ENCODE results near the gene MFAP3L.
"Not testable (repeated sequence)": the region's sequence is repeated elsewhere in the genome, so short reads cannot be mapped to it uniquely, and the experiment has no call there.

The MFAP3L gene

DNA sequence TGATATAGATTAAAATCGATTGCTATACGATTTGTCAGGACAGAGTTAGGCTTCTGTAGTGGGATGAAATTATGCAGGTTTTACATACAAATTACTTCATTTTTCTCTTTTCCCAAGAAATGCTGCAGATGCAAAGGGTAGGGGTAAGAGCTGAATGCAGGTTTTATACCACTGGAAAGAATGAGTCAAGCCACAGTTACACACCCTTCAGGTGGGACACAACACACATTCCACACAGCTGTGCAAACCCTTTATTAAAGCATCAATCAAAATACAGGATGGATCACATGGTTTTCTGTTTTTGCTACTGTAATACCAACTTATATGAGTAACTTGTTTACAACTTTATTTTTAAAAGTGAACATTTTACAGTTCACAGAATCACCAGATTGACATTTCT lies 39.8 kb downstream of the MFAP3L start:
- DNase-seq = no peak

DNA sequence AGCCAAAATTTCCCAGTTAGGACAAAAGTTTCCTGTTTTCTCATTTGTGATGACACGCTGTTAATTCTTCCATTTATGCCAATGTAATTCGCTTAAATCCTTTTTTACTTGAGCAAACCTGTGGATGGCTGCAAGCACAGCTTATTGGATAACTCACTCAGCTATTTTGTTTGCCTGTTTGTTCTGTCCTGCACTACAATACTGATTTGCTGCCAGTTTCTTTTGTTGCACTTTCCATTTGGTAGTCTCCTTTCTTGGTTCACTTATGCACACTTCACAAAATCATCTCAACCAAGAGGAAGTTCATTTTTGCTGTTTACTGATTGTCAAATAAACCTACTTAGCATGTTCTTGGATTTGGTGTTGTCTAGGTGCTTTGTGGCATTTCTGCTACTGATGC lies 40.3 kb downstream of the MFAP3L start:
- no peak for DNase-seq

DNA sequence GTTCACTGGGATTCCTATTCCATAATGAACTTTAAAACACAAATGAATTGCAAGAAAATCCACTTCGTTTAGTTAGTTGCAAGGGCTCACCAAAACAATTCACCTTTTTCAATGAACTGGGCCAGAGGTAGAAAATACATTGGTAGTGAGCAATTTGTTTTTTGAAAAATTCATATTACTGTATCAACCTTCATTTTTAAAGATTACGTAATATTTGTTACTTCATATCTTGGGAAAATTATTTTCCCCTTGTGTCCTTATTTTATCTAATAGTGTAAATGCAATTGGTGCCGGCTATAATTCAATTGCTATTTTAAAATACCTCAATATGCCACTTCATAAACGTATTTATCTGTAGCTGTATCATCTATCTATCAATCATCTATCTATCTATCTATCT lies 41.5 kb downstream of the MFAP3L start:
- no peak for DNase-seq

DNA sequence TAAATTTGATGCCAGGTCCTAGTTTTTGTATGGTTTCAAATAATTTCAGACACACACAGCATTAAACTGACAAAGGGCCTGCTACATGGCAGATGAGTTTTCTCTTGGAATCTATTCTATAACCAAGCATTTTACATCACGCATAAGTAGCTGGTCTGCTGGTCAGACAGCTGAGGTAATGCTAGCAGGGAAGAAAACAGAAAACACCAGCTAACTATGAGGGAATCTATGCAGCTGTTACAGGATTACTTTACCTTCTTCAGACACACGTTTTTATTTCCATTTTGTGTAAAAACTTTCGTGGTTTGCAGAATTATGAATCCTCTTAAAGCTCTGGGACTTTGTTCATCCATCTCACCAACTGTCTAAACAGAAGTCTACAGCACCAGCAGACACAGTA lies 42.0 kb downstream of the MFAP3L start:
- no peak for DNase-seq

DNA sequence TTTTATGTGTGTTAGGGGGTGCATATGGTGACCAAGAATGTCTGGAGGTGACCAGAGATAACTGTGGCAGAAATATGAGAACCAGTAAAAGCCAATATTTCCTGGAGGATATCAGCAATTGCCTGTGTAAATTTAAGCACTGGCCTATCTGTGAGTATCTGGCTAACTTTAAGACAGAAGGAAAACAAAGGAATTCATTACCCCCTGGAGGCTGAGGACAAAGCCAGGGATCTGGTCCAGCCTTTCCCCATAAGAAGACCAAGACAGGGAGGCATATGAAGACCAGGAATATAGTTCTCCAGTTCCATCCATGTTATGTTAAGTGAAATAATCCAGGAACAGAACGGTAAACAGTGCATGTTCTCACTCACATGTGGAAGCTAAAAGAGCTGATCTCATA lies 49.2 kb downstream of the MFAP3L start:
- DNase-seq = no peak

DNA sequence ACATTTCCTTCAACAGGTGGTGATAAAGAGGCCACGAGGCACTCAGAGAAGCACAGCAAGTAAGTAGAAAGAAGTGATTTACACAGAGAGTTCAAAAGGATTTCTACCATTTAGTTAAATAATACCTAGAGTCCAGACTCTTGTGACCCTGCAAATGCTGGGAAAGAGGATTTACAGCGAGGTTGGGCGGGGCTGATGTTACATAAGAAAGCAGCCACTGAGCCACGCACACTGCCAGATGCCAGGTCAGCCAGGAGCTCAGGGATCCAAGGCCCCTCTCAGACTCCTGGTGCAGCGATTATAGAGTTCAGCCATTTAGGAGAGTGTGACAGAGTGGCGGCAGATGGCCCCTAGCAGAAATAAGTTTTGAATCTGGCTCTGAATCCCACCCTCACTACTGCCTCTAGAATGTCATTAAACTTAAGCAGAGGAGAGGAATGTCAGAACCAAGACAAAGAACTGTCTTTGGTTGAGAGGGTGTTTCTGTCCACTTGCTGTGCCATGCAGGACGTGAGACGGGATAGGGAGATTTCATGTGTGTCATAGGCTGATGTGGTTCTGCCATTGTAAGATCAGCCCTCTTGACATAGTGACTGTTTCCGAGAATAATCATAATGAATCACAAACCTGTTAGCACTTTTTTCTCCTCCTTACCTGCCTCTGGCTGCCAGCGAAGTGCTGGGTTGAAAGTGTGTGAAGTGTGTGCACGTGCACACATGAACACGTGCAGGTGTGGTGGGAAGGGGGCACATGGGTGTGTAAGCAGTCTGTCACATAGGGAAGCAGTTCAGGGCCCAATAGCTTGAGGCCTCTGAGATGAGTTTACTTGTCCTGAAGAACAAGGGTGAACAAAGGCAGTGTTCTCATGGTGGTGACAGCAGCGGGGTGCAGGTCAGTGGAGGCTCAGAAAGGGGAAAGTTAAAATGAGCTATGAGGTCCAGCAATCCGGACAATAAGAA lies 50.1 kb downstream of the MFAP3L start:
- DNase-seq = no peak

DNA sequence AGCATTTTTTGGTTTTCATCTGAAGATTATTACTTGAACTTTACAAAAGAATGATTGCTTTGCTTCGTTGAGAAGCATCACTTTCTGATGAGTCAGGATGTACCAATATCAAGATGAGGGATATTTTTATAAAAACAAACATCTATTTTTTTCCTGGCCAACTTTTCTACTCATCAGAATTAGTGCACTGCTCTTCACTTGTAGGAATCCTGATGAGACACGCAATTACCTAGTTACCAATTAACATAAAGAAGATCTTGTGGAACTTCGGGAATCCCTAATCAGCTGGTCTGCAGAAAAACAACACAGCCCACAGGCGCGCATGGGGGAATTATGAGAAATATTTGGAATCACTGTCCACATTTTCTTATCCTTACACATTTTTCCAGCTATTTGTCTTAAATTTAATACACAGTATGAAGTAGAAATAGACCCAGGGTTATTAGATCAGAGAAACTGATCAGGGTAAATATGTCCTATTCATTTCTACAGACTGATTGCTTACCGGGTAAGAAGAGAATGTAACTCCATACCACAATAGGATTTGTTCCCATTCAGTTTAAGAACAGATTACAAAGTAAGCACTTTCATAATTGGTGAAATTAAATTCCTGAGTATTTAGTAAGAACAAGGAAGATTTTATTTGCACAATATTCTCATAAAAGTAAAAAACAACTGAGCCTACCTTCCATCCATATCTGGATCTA lies 50.9 kb downstream of the MFAP3L start:
- DNase-seq = no peak

DNA sequence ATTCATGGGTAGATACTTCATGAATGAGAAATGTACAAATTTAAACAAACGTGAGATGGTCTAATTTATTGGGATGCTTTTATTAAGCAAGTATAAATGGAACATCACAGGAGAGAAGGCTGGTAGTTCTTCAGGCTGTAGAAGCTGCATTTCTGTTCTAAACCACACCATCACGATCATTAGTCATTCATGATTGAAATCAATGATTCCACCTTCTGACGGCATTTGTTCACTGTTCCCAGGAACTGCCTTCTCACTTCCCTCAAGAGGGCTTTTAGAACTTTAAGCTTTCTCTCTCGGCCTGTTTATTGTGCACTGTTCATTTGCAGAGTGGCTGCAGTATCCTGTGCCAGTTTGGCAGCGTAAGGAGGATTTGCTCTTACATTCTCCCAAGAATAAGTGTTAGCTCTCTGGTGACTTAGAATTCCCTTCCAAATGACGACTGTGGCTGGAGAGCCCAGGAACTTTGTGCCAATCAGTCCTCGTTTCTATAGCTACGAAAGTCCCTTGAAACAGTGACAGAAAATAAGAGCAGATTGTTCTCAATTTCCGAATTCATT lies 54.7 kb downstream of the MFAP3L start:
- DNase-seq = no peak

DNA sequence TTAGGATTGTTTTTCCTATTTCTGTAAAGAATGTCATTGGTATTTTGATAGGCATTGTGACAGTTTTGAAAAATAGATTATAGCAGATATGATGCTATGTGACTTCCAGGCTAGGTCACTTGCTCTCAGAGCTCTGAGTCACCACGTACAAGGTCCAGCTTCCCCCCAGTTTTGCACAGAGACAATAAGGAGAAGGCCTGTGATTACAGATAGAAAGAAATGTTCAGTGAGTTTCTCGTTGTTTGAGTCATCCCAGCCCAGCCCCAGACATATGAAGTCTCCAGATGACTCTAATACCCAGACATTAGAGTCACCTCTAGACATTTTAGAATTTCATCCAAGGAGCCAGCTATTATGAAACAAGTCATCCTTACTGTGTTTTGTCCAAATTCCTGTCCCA lies 57.2 kb downstream of the MFAP3L start:
- DNase-seq = no peak

DNA sequence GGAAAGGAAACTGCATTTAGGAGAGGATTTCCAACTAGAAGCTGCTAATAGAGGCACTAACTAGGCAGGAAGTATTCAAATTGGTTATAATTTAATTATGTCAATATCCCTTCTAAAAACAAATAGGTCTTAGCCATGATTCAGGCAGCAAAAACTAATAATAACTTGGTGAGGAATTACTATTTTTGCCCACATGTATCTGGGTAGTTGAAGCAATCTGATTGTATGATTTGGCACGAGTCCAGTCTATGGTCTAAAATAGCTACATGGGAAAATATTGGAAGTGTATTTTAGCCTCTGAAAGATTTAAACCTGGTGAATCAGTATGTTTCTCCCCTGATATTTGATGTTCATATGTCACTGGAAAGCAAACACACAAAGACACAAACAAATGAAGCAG lies 62.2 kb downstream of the MFAP3L start:
- DNase-seq = no peak

DNA sequence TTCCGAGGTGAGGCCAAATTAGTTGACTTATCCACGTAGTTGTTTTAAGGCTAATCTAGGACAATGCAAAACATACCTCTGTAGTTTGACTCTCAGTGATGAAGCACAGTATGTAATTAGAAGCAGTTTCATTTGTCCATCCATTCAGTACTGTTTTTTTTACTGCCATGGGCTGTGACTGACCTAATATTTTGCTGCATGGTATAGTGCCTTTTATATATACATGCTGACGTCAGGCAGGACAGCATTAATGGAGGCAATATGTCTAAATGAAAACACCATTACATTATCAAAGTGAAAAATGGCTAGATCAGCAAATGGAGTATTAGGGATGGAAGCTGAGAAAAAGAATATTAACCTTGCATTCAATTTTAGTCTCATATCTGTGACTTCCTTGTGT lies 66.9 kb downstream of the MFAP3L start:
- no peak for DNase-seq

DNA sequence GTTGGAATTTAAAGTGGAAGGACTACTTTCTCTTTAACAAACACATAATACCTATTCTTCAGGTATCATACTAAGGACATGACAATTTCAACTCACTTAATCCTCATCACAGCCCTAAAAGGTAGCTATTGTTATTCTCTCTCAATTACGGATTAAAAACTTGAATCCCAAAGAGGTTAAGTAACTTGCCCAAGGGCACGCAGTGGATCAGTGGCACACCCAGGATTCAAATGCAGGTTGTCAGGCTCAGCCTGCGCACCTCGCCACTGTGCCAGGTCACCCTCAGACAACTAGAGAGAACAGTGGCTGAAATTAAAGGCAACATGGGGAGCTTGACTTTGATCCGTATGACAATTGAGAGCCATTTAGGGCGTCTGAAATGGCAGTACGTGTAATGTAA lies 67.6 kb downstream of the MFAP3L start:
- DNase-seq = no peak

DNA sequence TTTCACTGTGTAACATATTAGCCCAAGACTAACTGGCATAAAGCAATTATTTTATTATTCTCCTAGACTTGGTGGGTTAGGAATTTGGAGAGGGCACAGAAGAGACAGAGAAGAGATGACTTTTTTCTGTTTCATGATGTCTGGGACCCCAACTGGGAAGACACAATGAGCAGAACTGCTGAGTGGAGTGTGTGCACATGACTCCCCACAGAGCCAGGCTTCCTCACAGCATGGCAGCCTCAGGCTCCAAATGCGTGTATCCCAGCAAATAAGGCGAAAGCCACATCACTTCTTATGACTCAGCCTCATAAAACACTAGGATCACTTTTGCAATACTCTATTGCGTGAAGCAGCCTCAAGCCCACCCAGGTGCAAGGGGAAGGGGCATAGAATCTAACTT lies 68.4 kb downstream of the MFAP3L start:
- DNase-seq = no peak

DNA sequence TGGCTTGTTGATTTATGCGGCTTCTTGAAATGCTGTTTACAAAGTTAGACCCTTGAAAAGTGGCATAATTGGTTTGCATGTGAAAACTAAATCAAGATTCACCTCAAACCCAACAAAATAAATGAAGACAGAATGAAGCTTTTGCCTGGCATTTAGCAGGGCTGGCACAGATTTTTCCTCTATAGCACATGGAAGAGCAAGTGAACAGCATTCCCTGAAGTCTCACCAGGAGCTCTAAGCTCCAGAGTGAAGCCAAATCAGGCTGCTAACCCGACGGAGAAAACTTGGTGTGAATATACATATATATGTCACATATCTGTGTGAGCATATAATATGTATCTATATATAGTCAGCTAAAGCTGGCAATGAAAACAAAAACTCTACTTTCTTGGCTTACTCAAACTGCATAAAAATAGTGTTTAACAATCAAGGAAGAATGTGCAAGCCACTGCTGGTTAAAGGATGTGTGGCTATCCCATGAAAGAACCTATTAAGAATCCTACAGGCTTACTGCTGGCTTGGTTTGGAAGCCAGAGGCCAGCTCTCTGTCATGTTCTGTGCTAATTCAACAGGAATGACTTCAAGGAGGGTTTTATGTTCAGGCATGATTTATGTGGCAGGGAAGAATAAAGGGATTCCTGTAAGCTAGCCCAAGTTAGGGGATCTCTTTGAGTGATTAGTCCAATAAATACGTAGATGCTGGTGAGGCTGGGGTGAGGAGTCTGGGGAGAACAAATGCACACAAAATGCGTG lies 69.9 kb downstream of the MFAP3L start:
- no peak for DNase-seq

DNA sequence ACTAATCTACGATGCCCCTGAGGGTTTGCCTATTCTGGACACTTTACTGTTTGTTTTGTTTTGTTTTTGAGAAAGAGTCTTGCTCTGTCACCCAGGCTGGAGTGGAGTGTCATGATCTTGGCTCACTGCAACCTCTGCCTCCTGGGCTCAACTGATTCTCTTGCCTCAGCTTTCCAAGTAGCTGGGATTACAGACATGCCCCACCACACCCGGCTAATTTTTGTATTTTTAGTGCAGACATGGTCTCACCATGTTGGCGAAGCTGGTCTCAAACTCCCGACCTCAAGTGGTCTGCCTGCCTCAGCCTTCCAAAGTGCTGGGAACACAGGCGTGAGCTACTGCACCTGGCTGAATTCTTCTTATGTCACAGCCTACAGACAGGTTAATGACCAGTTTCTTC lies 70.7 kb downstream of the MFAP3L start:
- DNase-seq = no peak

DNA sequence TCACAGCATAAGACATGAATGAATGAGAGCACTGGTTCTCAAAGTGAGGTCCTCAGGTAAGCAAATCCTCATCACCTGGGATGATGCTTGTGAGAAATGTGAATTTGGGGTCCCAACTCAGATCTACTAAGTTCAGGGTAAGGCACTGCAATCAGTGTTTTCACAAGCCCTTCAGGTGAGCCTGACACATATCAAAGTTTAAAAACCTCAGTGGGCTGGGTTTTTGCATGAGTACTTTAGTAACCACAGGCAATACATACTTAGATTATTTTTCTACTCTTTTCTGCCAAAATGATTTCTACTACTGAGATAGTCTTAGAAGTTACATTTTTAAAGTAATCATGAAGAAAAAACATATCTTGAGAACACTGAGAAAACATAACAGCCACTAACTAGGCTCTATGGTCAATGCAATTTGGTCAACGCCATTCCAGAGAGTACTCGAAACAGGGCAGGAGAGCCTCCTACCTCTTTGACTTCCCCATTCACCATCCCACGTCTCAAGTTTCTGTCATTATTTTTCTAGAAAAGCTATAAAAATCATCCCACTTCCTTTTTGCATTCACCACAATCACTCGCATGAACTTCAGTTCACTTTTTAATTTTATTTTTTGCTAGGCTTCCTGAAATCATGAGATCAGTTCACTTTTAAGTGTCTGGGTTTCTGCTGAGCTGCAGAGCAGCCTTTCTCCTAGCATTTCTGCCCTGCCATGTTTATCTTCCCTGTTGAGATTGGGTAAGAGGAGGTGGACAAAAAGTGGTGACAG lies 73.8 kb downstream of the MFAP3L start:
- no peak for DNase-seq

DNA sequence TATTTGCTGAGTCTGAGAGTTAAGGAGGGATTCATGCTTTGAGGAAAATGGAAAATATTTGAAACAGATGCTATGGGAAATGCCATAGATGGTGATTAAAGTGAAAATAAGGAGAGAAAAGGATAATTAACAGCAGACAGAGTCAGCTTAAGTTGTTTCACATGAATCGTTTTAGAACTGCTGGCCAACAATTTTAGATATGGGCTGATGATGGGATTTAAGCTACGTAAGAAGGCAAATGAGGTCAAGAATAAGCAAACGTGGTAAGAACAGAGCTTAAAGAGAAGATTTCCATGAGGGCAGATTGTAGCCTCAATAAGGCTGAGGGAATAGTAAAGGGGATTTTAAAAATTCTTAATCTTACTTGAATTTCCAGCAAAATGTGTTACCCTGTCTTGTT lies 77.9 kb downstream of the MFAP3L start:
- no peak for DNase-seq

DNA sequence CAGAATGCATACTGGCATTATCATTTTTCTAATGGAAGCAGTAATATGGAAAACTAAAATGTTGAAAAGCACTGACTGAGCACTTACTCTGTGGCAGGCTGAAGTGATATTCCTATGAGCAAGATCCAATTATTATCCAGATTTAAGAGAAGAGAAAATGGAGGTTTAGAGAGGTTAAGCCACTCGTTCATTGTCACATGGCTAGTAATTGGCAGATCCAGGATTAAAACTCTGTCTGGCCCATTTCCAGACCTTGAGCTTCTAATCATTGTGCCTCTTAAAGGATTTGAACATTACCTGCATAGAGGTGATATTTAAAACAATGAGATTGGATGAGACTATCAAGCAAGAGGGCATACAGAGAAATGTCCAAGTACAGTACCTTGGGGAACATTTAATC lies 80.6 kb downstream of the MFAP3L start:
- no peak for DNase-seq

DNA sequence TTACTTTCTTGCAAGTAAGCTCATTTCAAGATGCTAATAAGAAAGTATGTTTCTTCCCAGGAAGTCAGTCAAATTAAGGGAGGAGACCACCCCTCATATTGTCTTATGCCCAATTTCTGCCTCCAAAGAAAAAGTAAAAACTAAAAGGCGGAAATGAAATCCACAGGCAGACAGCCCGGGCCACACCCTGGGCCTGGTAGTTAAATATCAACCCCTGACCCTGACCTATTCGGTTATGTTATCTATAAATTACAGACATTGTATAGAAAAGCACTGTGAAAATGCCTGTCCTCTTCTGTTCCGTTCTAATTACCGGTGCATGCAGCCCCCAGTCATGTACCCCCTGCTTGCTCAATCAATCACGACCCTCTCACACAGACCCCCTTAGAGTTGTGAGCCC lies 82.6 kb downstream of the MFAP3L start:
- DNase-seq = not testable (repeated sequence)

DNA sequence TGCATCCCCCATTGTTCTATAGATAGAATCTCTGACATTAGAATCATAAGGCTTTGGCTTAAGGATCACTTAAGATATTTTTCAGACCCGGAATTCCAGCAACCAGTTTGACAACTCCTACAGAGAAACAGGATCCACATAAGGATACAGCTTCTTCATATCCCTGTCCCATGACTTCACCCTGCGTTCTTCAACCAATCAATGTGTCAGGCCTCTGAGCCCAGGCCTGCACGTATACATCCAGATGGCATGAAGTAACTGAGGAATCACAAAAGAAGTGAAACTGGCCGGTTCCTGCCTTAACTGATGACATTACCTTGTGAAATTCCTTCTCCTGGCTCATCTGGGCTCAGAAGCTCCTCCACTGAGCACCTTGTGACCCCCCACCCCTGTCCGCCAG lies 85.1 kb downstream of the MFAP3L start:
- no peak for DNase-seq

DNA sequence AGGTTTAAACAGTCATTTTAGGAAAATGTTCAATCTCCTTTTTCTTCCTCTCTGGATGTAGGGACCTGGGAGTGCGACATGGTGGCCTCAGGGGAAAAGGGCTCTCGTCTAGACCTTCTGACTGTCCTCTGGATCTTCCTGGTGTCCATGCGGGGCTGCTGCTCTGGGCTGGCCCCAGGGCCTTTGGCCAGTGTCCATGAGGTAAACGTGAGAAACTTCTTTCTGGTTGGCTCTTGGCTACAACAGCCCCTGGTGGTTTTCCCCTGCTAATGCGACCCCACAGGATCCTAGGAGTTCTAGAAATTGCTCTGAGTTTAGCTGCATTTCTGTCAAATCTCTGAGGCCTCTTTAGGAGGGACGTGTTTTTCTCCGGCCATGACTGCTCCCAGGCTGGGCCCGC lies 85.7 kb downstream of the MFAP3L start:
- no peak for DNase-seq
